A673 (cell line): ENCODE data around the gene PTF1A. TPM values are rescaled to one million over a fixed set of nuclear protein-coding genes. Genes with fewer than 3 reads are reported as not detected.

ENCODE experiments used
- BruUV-seq: library from RNA; stranded (reverse); fragments of 400-500 nt; replicated peaks from 2 replicates; lab custom pipeline; 2021; lab: Mats Ljungman, UMichigan
- CTCF ChIA-PET: fragments of 300-600 bp; sonication (Branson Sonifier 250); formaldehyde crosslinking; loops from one replicate; lab custom pipeline; 2022; ENCODE audit warnings: antibody characterized with exemption; lab: Charles Lee
- POLR2A ChIA-PET: fragments of 300-600 bp; sonication (Branson Sonifier 250); formaldehyde crosslinking; loops from one replicate; lab custom pipeline; 2022; ENCODE audit warnings: antibody characterized with exemption; ENCODE audit not compliant: low non-redundant PET; lab: Charles Lee
- DNase-seq: peaks from one replicate; pipeline ENCODE4 v3.0.0-alpha.2; 2015; ENCODE audit warnings: low spot score
- H3K27ac ChIP-seq: fragments of 200-600 bp; sonication (generic); 2 replicates; pipeline ENCODE4 v1.5.1; 2016; ENCODE audit warnings: mixed run types, low read depth, mild to moderate bottlenecking, mixed read lengths, antibody characterized with exemption, low read length; ENCODE audit not compliant: poor library complexity, severe bottlenecking
- H3K27me3 ChIP-seq: fragments of 200-600 bp; sonication (generic); replicated peaks from 2 replicates; pipeline ENCODE4 v1.6.1; 2017; ENCODE audit warnings: mixed run types, low read depth, mild to moderate bottlenecking, mixed read lengths, antibody characterized with exemption, low read length; ENCODE audit not compliant: insufficient read depth, poor library complexity
- H3K36me3 ChIP-seq: fragments of 200-600 bp; sonication (generic); 2 replicates; pipeline ENCODE4 v1.6.1; 2016; ENCODE audit warnings: mixed run types, mild to moderate bottlenecking, mixed read lengths, antibody characterized with exemption, low read length; ENCODE audit not compliant: insufficient read depth, poor library complexity, severe bottlenecking
- H3K4me1 ChIP-seq: fragments of 200-600 bp; sonication (generic); 2 replicates; pipeline ENCODE4 v1.6.1; 2017; ENCODE audit warnings: mixed run types, mild to moderate bottlenecking, mixed read lengths, antibody characterized with exemption, low read length; ENCODE audit not compliant: insufficient read depth, poor library complexity, severe bottlenecking
- H3K4me3 ChIP-seq: fragments of 200-600 bp; sonication (generic); 2 replicates; pipeline ENCODE4 v1.5.1; 2016; ENCODE audit warnings: low read depth, mixed run types, mild to moderate bottlenecking, mixed read lengths, low read length; ENCODE audit not compliant: poor library complexity, severe bottlenecking
- H3K9me3 ChIP-seq: fragments of 200-600 bp; sonication (generic); 2 replicates; pipeline ENCODE4 v1.6.1; 2016; ENCODE audit warnings: mixed run types, low read depth, mild to moderate bottlenecking, mixed read lengths, antibody characterized with exemption, low read length; ENCODE audit not compliant: poor library complexity, severe bottlenecking
- CTCF ChIP-seq: fragments of 300-800, 200-600 bp; sonication (generic); conservative IDR thresholded peaks from 2 replicates; pipeline ENCODE4 v1.5.1; 2017; ENCODE audit warnings: low read depth, mild to moderate bottlenecking, antibody characterized with exemption, low read length, moderate library complexity, mixed read lengths
- EZH2 ChIP-seq: fragments of 200-600 bp; sonication (generic); IDR thresholded peaks from 2 replicates; pipeline ENCODE4 v1.6.1; 2017; ENCODE audit warnings: borderline replicate concordance, low read depth, mild to moderate bottlenecking, mixed read lengths, antibody characterized with exemption, low read length; ENCODE audit not compliant: poor library complexity, severe bottlenecking
- intact Hi-C: fragments of 100-400 bp; cut with micrococcal nuclease; formaldehyde crosslinking; loops from one replicate; pipeline ENCODE4 v1.10.0; 2022; ENCODE audit not compliant: unreplicated experiment
- total RNA-seq: library from RNA; stranded (reverse); gene quantifications from 2 replicates; pipeline ENCODE4 v1.2.3, GENCODE V29; 2021

The PTF1A gene
- total RNA-seq, 1 experiment from 2014 or later: not detected

GRCh38 chr10:23186697-23187096 is 5.4 kb upstream of the PTF1A start:
- H3K27me3 ChIP-seq: peaks cover 98% of the 10 kb centered on the region
- H3K4me3 ChIP-seq: no peak overlapping the region
- H3K4me1 ChIP-seq: peaks cover 9% of the 10 kb centered on the region
- intact Hi-C loops: no loop called here
- no peak overlapping the region for H3K27ac ChIP-seq
- ChIA-PET POLR2A (no interaction called here), CTCF (no interaction called here)
- DNase-seq: no peak
- no peaks in the 10 kb centered on the region for H3K9me3 ChIP-seq
- TF ChIP-seq CTCF: no peak
- no peak for TF ChIP-seq EZH2
- BruUV-seq: no TSS peak
- H3K36me3 ChIP-seq: no peaks in the 10 kb centered on the region

- Histone ChIP-seq H3K4me3 (no peak overlapping the region), H3K27me3 (peaks cover 98% of the 10 kb centered on the region), H3K36me3 (no peaks in the 10 kb centered on the region), H3K27ac (no peak overlapping the region), H3K4me1 (peaks cover 13% of the 10 kb centered on the region), H3K9me3 (no peaks in the 10 kb centered on the region)
- no TSS peak for BruUV-seq
- no peak for TF ChIP-seq EZH2
- no peak for TF ChIP-seq CTCF
- intact Hi-C loops: no loop called here
- no peak for DNase-seq
- ChIA-PET CTCF (no interaction called here), POLR2A (no interaction called here)
Observed at GRCh38 chr10:23187155-23187554, 5.0 kb upstream of the PTF1A start.

- DNase-seq: no peak
- ChIA-PET POLR2A (no interaction called here), CTCF (no interaction called here)
- TF ChIP-seq CTCF (no peak), EZH2 (no peak)
- peaks cover 99% of the 10 kb centered on the region for H3K27me3 ChIP-seq
- no peaks in the 10 kb centered on the region for H3K9me3 ChIP-seq
- H3K27ac ChIP-seq: no peak overlapping the region
- peaks cover 18% of the 10 kb centered on the region for H3K4me1 ChIP-seq
- no TSS peak for BruUV-seq
- no peaks in the 10 kb centered on the region for H3K36me3 ChIP-seq
- intact Hi-C loops: no loop called here
- no peak overlapping the region for H3K4me3 ChIP-seq
Observed at GRCh38 chr10:23189024-23189423, 3.1 kb upstream of the PTF1A start.
